HUES6 (cell line): Measurements from ENCODE around the gene AGR3.
"Not testable (repeated sequence)": the region's sequence is repeated elsewhere in the genome, so short reads cannot be mapped to it uniquely, and the experiment has no call there.

Experiments used
- H3K27ac ChIP-seq: 2 replicates; pipeline ENCODE4 v1.7.0; 2013; ENCODE audit warnings: low read depth, mild to moderate bottlenecking, low read length, inconsistent platforms
- H3K27me3 ChIP-seq: 2 replicates; pipeline ENCODE4 v1.6.1; 2013; ENCODE audit warnings: low read length; ENCODE audit not compliant: control insufficient read depth, insufficient read depth
- H3K36me3 ChIP-seq: 2 replicates; pipeline ENCODE4 v1.6.1; 2013; ENCODE audit warnings: low read length; ENCODE audit not compliant: control insufficient read depth, insufficient read depth
- H3K4me1 ChIP-seq: 2 replicates; pipeline ENCODE4 v1.6.1; 2013; ENCODE audit warnings: low read length; ENCODE audit not compliant: control insufficient read depth, insufficient read depth
- H3K4me3 ChIP-seq: 2 replicates; pipeline ENCODE4 v1.5.1; 2013; ENCODE audit warnings: low read depth, low read length
- H3K9ac ChIP-seq: one replicate; pipeline ENCODE4 v1.6.1; 2013; ENCODE audit warnings: mild to moderate bottlenecking, low read length
- H3K9me3 ChIP-seq: 2 replicates; pipeline ENCODE4 v1.6.1; 2013; ENCODE audit warnings: low read depth, low read length; ENCODE audit not compliant: control insufficient read depth, insufficient read depth

AGR3 gene

GRCh38 chr7:16891874-16892643 lies 10.3 kb upstream of the AGR3 start:
- H3K9ac ChIP-seq, result no peak overlapping the region
- no peaks in the 10 kb centered on the region for H3K36me3 ChIP-seq
- no peak overlapping the region for H3K27ac ChIP-seq
- no peak overlapping the region for H3K4me3 ChIP-seq
- no peaks in the 10 kb centered on the region for H3K4me1 ChIP-seq
- no peaks in the 10 kb centered on the region for H3K9me3 ChIP-seq
- H3K27me3 ChIP-seq, result no peaks in the 10 kb centered on the region

GRCh38 chr7:16891338-16891737 lies 9.6 kb upstream of the AGR3 start:
- no peaks in the 10 kb centered on the region for H3K4me1 ChIP-seq
- H3K9ac ChIP-seq, result no peak overlapping the region
- no peak overlapping the region for H3K27ac ChIP-seq
- no peaks in the 10 kb centered on the region for H3K27me3 ChIP-seq
- H3K36me3 ChIP-seq, result no peaks in the 10 kb centered on the region
- H3K4me3 ChIP-seq, result no peak overlapping the region
- H3K9me3 ChIP-seq, result no peaks in the 10 kb centered on the region

DNA sequence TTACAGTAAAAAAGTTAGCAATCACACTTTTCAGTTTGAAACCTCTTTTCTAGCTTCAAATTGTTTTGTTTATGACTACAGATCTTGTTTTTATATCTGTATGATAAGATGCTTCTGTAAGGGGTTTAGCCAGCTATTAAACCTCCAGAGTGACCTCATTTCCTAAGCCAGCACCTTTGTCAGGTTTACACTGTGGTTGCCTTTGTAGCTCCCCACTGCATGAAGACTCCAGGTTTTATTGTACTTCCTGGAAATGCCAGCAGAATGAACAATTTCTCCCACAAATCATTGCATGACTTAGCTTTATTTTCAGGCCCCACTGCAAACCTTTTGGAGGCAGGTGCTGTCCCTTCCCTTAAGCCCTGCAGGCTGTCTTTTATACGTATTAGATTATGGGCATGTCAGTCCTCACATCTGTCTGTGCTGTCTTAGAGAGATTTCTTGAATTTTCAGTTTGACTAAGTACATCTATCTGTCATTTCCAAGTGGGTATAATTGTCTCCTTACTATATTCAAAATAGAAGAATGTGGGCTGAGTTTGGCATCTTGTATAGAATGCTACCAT lies 8.2 kb upstream of the AGR3 start:
- H3K4me3 ChIP-seq, result no peak overlapping the region
- H3K9ac ChIP-seq, result no peak overlapping the region
- no peak overlapping the region for H3K27ac ChIP-seq
- no peaks in the 10 kb centered on the region for H3K9me3 ChIP-seq
- H3K27me3 ChIP-seq, result no peaks in the 10 kb centered on the region
- H3K36me3 ChIP-seq, result no peaks in the 10 kb centered on the region
- no peaks in the 10 kb centered on the region for H3K4me1 ChIP-seq

DNA sequence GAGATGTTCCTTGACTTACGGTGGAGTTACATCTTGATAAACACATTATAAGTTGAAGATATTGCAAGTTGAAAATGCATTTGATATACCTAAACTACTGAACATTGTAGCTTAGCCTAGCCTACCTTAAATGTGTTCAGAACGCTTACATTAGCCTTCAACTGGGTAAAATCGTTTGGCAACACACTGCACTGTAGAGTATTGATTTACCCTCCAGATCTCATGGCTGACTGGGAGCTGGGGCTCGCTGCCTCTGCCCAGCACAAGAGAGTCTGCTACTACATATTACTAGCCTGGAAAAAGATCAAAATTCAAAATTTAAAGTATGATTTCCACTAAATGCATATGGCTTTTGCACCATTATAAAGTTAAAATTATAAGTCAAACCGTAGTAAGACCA lies 7.5 kb upstream of the AGR3 start:
- no peak overlapping the region for H3K27ac ChIP-seq
- H3K9me3 ChIP-seq, result no peaks in the 10 kb centered on the region
- no peaks in the 10 kb centered on the region for H3K27me3 ChIP-seq
- H3K36me3 ChIP-seq, result no peaks in the 10 kb centered on the region
- no peak overlapping the region for H3K4me3 ChIP-seq
- H3K9ac ChIP-seq, result no peak overlapping the region
- H3K4me1 ChIP-seq, result no peaks in the 10 kb centered on the region

DNA sequence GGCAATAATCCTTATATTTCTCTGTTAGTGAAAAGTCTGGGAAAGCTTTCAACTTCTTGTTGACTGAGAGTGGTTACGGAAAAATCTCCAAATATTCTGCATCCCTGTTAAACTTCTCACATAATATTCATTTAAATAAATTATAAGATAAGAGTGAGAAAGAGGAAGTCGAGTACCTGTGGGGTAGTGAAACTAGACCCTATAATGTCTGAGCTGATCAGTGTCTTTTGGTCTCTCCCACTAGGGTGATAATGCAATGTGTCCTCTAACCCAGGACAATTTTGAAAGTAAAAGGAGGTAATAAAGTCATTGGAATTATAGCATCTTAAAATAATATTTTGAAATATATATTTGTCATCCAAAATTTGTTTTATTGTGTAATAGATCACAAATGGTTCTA lies 2.1 kb upstream of the AGR3 start:
- Histone ChIP-seq H3K36me3 (no peaks in the 10 kb centered on the region), H3K27ac (no peak overlapping the region), H3K27me3 (no peaks in the 10 kb centered on the region), H3K4me3 (no peak overlapping the region), H3K4me1 (no peaks in the 10 kb centered on the region), H3K9ac (no peak overlapping the region), H3K9me3 (no peaks in the 10 kb centered on the region)

DNA sequence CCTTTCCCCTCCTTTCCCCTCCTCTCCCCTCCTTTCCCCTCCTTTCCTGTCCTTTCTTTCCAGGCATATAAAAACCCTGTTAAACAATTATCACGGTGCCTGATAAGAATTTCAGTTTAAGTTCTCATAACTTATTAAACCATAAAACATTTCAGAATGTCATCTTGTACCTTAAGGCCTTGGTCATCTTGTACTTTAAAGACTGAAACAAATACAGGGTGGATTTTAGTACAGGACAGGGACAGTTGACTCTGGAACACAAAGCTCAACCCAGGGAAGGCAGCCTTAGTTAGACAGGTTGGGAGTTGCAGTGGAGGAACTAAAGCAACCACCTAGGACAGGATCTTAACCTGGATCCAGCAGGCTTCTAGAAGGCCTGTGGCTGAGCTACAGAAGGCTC lies 1.2 kb downstream of the AGR3 start:
- H3K27ac ChIP-seq, result no peak overlapping the region
- no peak overlapping the region for H3K9ac ChIP-seq
- no peaks in the 10 kb centered on the region for H3K27me3 ChIP-seq
- no peak overlapping the region for H3K4me3 ChIP-seq
- no peaks in the 10 kb centered on the region for H3K4me1 ChIP-seq
- H3K36me3 ChIP-seq, result no peaks in the 10 kb centered on the region
- H3K9me3 ChIP-seq, result no peaks in the 10 kb centered on the region

- Histone ChIP-seq H3K4me1 (no peaks in the 10 kb centered on the region), H3K27me3 (no peaks in the 10 kb centered on the region), H3K27ac (no peak overlapping the region), H3K9me3 (no peaks in the 10 kb centered on the region), H3K4me3 (no peak overlapping the region), H3K36me3 (no peaks in the 10 kb centered on the region), H3K9ac (no peak overlapping the region)
Measured at GRCh38 chr7:16879181-16879580, 2.6 kb downstream of the AGR3 start.

- Histone ChIP-seq H3K27ac (no peak overlapping the region), H3K4me1 (no peaks in the 10 kb centered on the region), H3K27me3 (no peaks in the 10 kb centered on the region), H3K9me3 (no peaks in the 10 kb centered on the region), H3K4me3 (no peak overlapping the region), H3K9ac (no peak overlapping the region), H3K36me3 (no peaks in the 10 kb centered on the region)
Measured at GRCh38 chr7:16875861-16876260, 5.9 kb downstream of the AGR3 start.

GRCh38 chr7:16874066-16874465 lies 7.7 kb downstream of the AGR3 start:
- H3K27me3 ChIP-seq, result no peaks in the 10 kb centered on the region
- no peak overlapping the region for H3K9ac ChIP-seq
- no peaks in the 10 kb centered on the region for H3K4me1 ChIP-seq
- H3K4me3 ChIP-seq, result no peak overlapping the region
- no peaks in the 10 kb centered on the region for H3K9me3 ChIP-seq
- no peak overlapping the region for H3K27ac ChIP-seq
- H3K36me3 ChIP-seq, result no peaks in the 10 kb centered on the region

DNA sequence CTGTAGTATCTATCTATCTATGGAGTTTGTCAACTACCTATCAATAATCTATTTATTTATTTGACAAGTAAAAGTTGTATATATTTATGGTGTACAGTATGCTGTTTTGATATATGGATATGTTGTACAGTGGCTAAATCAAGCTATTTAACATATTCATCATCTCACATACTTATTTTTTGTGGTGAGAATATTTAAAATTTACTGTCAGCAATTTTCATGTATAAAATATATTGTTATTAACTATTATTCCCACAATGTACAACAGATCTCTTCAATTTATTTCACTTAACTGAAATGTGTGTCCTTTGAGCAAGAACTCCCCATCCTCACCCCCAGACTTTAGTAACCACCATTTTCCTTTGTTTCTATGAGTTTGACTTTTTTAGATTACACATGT lies 14.5 kb downstream of the AGR3 start:
- Histone ChIP-seq H3K9ac (no peak overlapping the region), H3K4me3 (no peak overlapping the region), H3K36me3 (no peaks in the 10 kb centered on the region), H3K27ac (no peak overlapping the region), H3K9me3 (no peaks in the 10 kb centered on the region), H3K27me3 (no peaks in the 10 kb centered on the region), H3K4me1 (no peaks in the 10 kb centered on the region)

- not testable (repeated sequence) for H3K36me3 ChIP-seq, H3K9ac ChIP-seq, H3K9me3 ChIP-seq, H3K27me3 ChIP-seq, H3K27ac ChIP-seq, H3K4me1 ChIP-seq, H3K4me3 ChIP-seq
Measured at GRCh38 chr7:16853189-16853588, 28.6 kb downstream of the AGR3 start.
